Liver (tissue), 3 donors: ENCODE results near the gene FAM98B.

Experiments used
- CTCF ChIP-seq: fragments of 150-350 bp; IDR thresholded peaks from 2 replicates; pipeline ENCODE4 v1.5.1; 2017; ENCODE audit warnings: improper control_type of control experiment, low read depth, low read length; ENCODE audit not compliant: missing input control
- MAX ChIP-seq: IDR thresholded peaks from 2 replicates; pipeline ENCODE4 v1.6.1; 2016; ENCODE audit warnings: antibody characterized with exemption
- RXRA ChIP-seq, 2 donors: IDR thresholded peaks; 2 replicates each; pipeline ENCODE4 v1.6.1; 2017 to 2018; ENCODE audit warnings: antibody characterized with exemption in 2 of 2, mild to moderate bottlenecking in 1 of 2
- TAF1 ChIP-seq: conservative IDR thresholded peaks from 2 replicates; pipeline ENCODE4 v1.6.1; 2016; ENCODE audit warnings: antibody characterized with exemption, mild to moderate bottlenecking
- YY1 ChIP-seq: IDR thresholded peaks from 2 replicates; pipeline ENCODE4 v1.6.1; 2016; ENCODE audit warnings: antibody characterized with exemption, mild to moderate bottlenecking
- donor health status: healthy.
- donor health status: healthy.

GRCh38 chr15:38412466-38412865 is 41.5 kb upstream of the FAM98B start:
- TF ChIP-seq CTCF (no peak), MAX (no peak), RXRA (IDR thresholded peaks at IDR 0.05) (no peak), YY1 (no peak), TAF1 (no peak)
